HG02759 (cell line): ENCODE measurements around the gene ARFGEF3.
"Not testable (repeated sequence)": the region's sequence is repeated elsewhere in the genome, so short reads cannot be mapped to it uniquely, and the experiment has no call there.

Source experiments
- ATAC-seq: cut with Tn5 transposase; IDR thresholded peaks from one replicate; pipeline ENCODE4 v1.9.1; 2021; ENCODE audit warnings: mild to moderate bottlenecking, moderate library complexity; ENCODE audit not compliant: unreplicated experiment

Gene ARFGEF3

GRCh38 chr6:138341176-138341575, 179.4 kb downstream of the ARFGEF3 start:
- no peak for ATAC-seq

- no peak for ATAC-seq
These were observed 181.4 kb downstream of the ARFGEF3 start for GRCh38 chr6:138343112-138343511.

GRCh38 chr6:138345565-138346285, 184.0 kb downstream of the ARFGEF3 start:
- ATAC-seq = no peak

GRCh38 chr6:138346302-138347195, 184.8 kb downstream of the ARFGEF3 start:
- no peak for ATAC-seq

GRCh38 chr6:138347864-138348263, 186.1 kb downstream of the ARFGEF3 start:
- no peak for ATAC-seq

GRCh38 chr6:138349891-138350290, 188.2 kb downstream of the ARFGEF3 start:
- no peak for ATAC-seq

GRCh38 chr6:138357928-138358327, 196.2 kb downstream of the ARFGEF3 start:
- no peak for ATAC-seq

GRCh38 chr6:138368684-138369083, 206.9 kb downstream of the ARFGEF3 start:
- ATAC-seq = not testable (repeated sequence)

- ATAC-seq = no peak
These were observed 209.1 kb downstream of the ARFGEF3 start for GRCh38 chr6:138370631-138371451.

- no peak for ATAC-seq
These were observed 209.6 kb downstream of the ARFGEF3 start for GRCh38 chr6:138371452-138371711.

GRCh38 chr6:138371720-138372119, 210.0 kb downstream of the ARFGEF3 start:
- no peak for ATAC-seq

- ATAC-seq = no peak
These were observed 211.1 kb downstream of the ARFGEF3 start for GRCh38 chr6:138372711-138373463.

- ATAC-seq = no peak
These were observed 212.5 kb downstream of the ARFGEF3 start for GRCh38 chr6:138374230-138374629.

GRCh38 chr6:138374815-138375214, 213.1 kb downstream of the ARFGEF3 start:
- ATAC-seq = no peak

- no peak for ATAC-seq
These were observed 215.3 kb downstream of the ARFGEF3 start for GRCh38 chr6:138377042-138377441.

- no peak for ATAC-seq
These were observed 216.1 kb downstream of the ARFGEF3 start, which contains the start of gene SMIM28 for GRCh38 chr6:138377844-138378243. SMIM28 (plus strand) TSS chr6:138377905; CDS start chr6:138378073, 168 bp downstream.

- ATAC-seq = no peak
These were observed 216.7 kb downstream of the ARFGEF3 start for GRCh38 chr6:138378463-138378862.

- no peak for ATAC-seq
These were observed 220.9 kb downstream of the ARFGEF3 start for GRCh38 chr6:138382498-138383265.

- ATAC-seq = no peak
These were observed 222.0 kb downstream of the ARFGEF3 start for GRCh38 chr6:138383776-138384175.

- ATAC-seq = no peak
These were observed 225.2 kb downstream of the ARFGEF3 start for GRCh38 chr6:138386897-138387296.
